ENCODE measurements around the gene SPOCK3. TPM values are rescaled to one million over a fixed set of nuclear protein-coding genes. Genes with fewer than 3 reads are reported as not detected.

SPOCK3 gene
- total RNA-seq = under 0.01 TPM in 1 of 2 replicates, not detected in the other

DNA sequence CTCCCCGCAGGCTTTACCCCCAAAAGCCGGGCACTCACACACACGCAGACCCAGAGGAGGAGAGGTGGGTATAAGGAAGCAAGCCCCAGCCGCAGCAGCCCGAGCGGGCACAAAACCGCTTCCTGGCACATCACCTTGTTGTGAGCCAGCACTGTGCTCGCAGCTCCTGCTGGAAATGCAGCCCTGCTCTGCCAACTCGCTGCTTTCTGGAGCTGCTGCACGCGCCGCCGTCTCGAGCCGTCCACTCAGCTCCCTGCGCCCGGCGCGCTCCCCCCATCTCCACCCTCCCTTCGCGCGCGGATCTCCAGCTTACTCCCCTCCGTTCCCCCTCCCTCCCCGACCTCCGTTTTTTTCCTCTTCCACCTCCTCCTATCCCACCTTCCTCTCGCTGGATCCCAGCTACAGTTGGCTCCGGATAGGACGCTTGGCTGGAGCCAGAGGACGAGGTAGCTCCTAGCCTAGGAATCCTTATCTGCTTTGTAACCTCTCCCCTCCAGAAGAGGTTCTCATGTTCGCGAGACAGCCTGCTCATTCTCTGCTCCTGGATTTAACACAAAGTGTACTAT lies at the start of gene SPOCK3:
TSS of gene SPOCK3 (minus strand) at position 179 of the 566 bp plus-strand sequence.

Measured in myometrial cell (primary cell).